Lower leg skin (tissue), 3 donors: ENCODE results near the gene PSG4.

ENCODE experiments used
- CTCF ChIP-seq, 3 donors: fragments of 450-650 bp; IDR thresholded peaks; one replicate each; pipeline ENCODE4 v1.5.1; 2016; ENCODE audit warnings: antibody characterized with exemption in 3 of 3, mild to moderate bottlenecking in 3 of 3, moderate library complexity in 2 of 3
- POLR2A ChIP-seq, 2 donors: fragments of 450-650 bp; IDR thresholded peaks; one replicate each; pipeline ENCODE4 v1.6.1; 2016 to 2017; ENCODE audit warnings: antibody characterized with exemption in 2 of 2, mild to moderate bottlenecking in 1 of 2, moderate library complexity in 1 of 2

- TF ChIP-seq CTCF (IDR thresholded peaks at IDR 0.05) (no peak), POLR2A (IDR thresholded peaks at IDR 0.05) (no peak)
Observed at GRCh38 chr19:43224855-43225253, 19.4 kb upstream of the PSG4 start.
